ENCODE measurements around the gene RAB42. TPM values are rescaled to one million over a fixed set of nuclear protein-coding genes. Genes with fewer than 3 reads are reported as not detected.

Gene RAB42
- total RNA-seq, 3 donors from 2014 or later = 3.5 to 5.9 (median 3.8) TPM

DNA sequence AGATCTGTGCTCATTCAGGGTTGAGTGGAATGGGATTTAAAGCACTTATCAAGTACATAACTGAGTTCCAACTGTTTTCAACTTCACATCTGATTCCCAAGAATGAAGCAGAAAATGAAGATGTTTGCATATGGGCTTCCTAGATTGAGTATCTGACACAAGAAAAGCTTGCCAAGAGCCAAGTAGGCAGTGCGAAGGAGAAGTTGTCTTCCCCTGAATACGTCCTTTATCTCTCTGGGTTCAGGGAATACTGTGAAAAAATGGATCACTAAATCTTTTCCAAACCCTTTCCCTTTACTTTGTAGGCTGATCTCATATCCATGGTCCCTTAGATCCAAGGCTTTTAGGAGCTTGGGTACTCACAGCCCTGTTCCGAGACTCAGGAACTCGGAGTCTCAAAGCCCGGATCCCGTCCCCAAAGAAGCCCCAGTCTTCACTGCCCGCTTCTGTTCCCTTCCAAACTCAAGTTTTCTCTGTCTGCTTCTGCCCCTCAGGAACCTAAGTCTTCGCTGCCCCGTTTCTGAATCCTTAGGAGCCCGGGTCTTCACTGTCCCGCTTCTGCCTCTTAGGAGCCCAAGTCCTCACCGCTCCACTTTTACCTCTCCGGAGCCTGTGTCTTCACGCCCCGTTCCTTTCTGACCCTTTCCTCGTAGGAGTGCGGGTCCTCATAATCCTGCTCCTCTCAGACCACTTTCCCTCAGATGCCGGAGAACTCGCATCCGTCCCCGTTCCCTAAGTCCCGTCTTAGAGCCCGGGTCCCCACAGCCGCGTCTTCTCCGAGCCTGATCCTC lies 50.2 kb downstream of the RAB42 start:
- ATAC-seq = peak; percentile 36
- no peaks in the 10 kb centered on the region for H3K36me3 ChIP-seq (ENCODE audit: low read depth)
- peak overlapping the region; percentile 83 for H3K4me3 ChIP-seq
- no peaks in the 10 kb centered on the region for H3K9me3 ChIP-seq
- peaks cover 28% of the 10 kb centered on the region for H3K4me1 ChIP-seq (ENCODE audit: low read depth)
- TF ChIP-seq, protein P1, sequence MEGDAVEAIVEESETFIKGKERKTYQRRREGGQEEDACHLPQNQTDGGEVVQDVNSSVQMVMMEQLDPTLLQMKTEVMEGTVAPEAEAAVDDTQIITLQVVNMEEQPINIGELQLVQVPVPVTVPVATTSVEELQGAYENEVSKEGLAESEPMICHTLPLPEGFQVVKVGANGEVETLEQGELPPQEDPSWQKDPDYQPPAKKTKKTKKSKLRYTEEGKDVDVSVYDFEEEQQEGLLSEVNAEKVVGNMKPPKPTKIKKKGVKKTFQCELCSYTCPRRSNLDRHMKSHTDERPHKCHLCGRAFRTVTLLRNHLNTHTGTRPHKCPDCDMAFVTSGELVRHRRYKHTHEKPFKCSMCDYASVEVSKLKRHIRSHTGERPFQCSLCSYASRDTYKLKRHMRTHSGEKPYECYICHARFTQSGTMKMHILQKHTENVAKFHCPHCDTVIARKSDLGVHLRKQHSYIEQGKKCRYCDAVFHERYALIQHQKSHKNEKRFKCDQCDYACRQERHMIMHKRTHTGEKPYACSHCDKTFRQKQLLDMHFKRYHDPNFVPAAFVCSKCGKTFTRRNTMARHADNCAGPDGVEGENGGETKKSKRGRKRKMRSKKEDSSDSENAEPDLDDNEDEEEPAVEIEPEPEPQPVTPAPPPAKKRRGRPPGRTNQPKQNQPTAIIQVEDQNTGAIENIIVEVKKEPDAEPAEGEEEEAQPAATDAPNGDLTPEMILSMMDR (IDR thresholded peaks at IDR 0.05) = no peak
- intact Hi-C loops (cut with DNase I, micrococcal nuclease) = no loop called here
- DNase-seq = no peak

DNA sequence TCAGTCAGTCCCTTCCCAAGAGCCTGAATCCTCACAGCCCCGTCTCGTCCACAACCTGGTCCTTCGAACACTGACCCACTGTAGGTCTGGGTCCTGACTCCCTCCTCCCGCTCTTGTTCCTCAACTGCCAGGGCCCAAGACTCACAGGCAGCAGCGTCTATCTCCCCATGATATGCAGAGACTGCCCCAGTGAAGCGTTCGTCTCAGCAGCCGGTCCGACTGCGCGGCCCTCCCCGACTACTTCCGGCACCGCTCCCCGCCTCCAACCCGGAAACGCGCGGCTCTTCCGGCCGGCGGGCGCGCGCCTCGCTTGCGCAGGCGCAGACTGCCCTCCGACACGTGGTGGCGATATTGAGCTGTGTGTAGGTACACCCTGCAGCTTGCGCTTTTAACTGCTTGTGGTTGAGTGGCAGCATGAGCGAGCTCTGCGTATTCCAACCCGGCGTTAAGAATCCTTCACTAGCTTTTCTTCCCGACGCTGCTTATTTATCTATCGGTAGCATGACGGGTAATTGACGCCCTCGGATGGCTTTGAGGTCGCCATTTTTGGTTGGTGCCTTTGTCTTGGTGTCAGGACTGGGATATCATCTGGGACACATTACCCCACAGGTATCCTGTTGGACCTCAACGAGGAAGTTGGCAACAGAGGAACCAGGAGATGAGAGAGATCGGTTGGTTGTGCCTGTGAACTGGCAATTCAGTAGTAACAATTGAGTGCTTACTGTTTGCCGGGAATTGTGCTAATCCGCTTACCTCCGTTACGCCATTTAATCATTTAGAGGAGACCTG lies 51.0 kb downstream of the RAB42 start, which contains the start of gene TAF12:
TSS of gene TAF12 (minus strand) at position 221 of the 789 bp plus-strand sequence. CDS start 20,986 bp downstream, outside the sequence.
- peaks cover 31% of the 10 kb centered on the region for H3K4me1 ChIP-seq (ENCODE audit: low read depth)
- intact Hi-C loops (cut with DNase I, micrococcal nuclease) = no loop called here
- no peaks in the 10 kb centered on the region for H3K9me3 ChIP-seq
- DNase-seq (peak; percentile 94 to 97 (median 95)), ATAC-seq (peak; percentile 96)
- peak within 1 kb of the TSS; percentile 83 for H3K4me3 ChIP-seq
- H3K36me3 ChIP-seq (ENCODE audit: low read depth) = no peaks in the 10 kb centered on the region
- TF ChIP-seq, protein P1 (IDR thresholded peaks at IDR 0.05) = peak; percentile 34

DNA sequence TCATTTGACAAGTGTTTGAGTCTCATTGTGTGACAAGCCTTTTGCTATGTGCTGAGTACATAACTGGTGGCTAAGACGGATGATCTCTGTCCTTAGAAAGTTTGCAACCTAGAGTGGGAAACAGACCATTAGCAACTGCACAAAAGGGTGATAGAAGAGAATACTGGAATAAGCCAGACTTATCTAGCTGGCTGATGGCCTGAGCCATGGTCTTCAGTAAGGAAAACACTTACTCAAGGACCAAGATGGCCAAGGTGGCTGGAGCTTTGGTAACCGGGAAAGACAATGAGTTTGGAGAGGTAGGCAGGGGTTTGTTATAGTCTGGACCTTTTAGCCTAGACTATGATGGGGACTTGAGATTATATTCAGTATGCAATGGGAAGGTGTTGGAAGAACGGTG lies 52.4 kb downstream of the RAB42 start:
- Histone ChIP-seq H3K36me3 (ENCODE audit: low read depth) (no peaks in the 10 kb centered on the region), H3K4me1 (ENCODE audit: low read depth) (peaks cover 36% of the 10 kb centered on the region), H3K4me3 (no peak overlapping the region), H3K9me3 (no peaks in the 10 kb centered on the region)
- TF ChIP-seq, protein P1 (IDR thresholded peaks at IDR 0.05) = no peak
- intact Hi-C loops (cut with DNase I, micrococcal nuclease) = no loop called here
- DNase-seq = no peak
- ATAC-seq = no peak

Other genes with a start within 250 kb of the RAB42 start
- 10 to 100 TPM; 47.6 to 62.3 (median 54.8) TPM for gene PHACTR4, start 222.5 kb upstream of the RAB42 start, total RNA-seq
- 10 to 100 TPM; 23.0 to 34.3 (median 25.3) TPM for gene RCC1, start 86.2 kb upstream of the RAB42 start, total RNA-seq
- gene TRNAU1AP, start 39.2 kb upstream of the RAB42 start, total RNA-seq = 10 to 100 TPM; 13.1 to 20.9 (median 16.0) TPM
- gene TAF12, start 50.8 kb downstream of the RAB42 start, total RNA-seq = 10 to 100 TPM; 12.2 to 23.2 (median 15.5) TPM
- not detected for gene RNU11, start 56.3 kb downstream of the RAB42 start, total RNA-seq
- gene GMEB1, start 76.5 kb downstream of the RAB42 start, total RNA-seq = 10 to 100 TPM; 12.5 to 13.9 (median 13.0) TPM
- gene YTHDF2, start 144.7 kb downstream of the RAB42 start, total RNA-seq = 10 to 100 TPM; 55.7 to 59.0 (median 55.8) TPM
- 1 to 10 TPM in 1 of 3 donors, under 1 TPM in 2; 0.06 to 1.1 (median 0.48) TPM for gene OPRD1, start 219.9 kb downstream of the RAB42 start, total RNA-seq

Measured in mucosa of descending colon (tissue), 3 donors.